Natural killer cell (primary cell): ENCODE results near the gene NT5DC1. TPM values are rescaled to one million over a fixed set of nuclear protein-coding genes. Genes with fewer than 3 reads are reported as not detected.

ENCODE experiments used
- ATAC-seq, 3 donors: fragments of 150-1000 bp in 2 of 3; fragments of 200-7000 bp in 1 of 3; cut with Tn5 transposase; 1 replicate in 1 of 3; 2 replicates in 2 of 3; pipeline ENCODE4 v1.10.0; 2021; ENCODE audit warnings: mild to moderate bottlenecking in 2 of 3, moderate library complexity in 2 of 3
- DNase-seq, 2 donors: peaks; one replicate each; pipeline versions ENCODE4 v3.0.0 to v3.0.0-alpha.2; 2013 to 2021; ENCODE audit warnings: mixed read lengths in 1 of 2
- H3K27ac ChIP-seq: one replicate; pipeline ENCODE4 v1.5.1; 2013; ENCODE audit warnings: mild to moderate bottlenecking, low read length
- H3K27me3 ChIP-seq: one replicate; pipeline ENCODE4 v1.6.1; 2013; ENCODE audit warnings: low read length; ENCODE audit not compliant: control insufficient read depth, insufficient read depth
- H3K36me3 ChIP-seq: one replicate; pipeline ENCODE4 v1.6.1; 2013; ENCODE audit warnings: low read length; ENCODE audit not compliant: control insufficient read depth, insufficient read depth
- H3K4me1 ChIP-seq: one replicate; pipeline ENCODE4 v1.6.1; 2013; ENCODE audit warnings: low read length; ENCODE audit not compliant: control insufficient read depth, insufficient read depth
- H3K4me3 ChIP-seq: one replicate; pipeline ENCODE4 v1.5.1; 2013; ENCODE audit warnings: low read length
- H3K9me3 ChIP-seq: one replicate; pipeline ENCODE4 v1.6.1; 2013; ENCODE audit warnings: low read length; ENCODE audit not compliant: control insufficient read depth, insufficient read depth
- H3K27ac Mint-ChIP-seq, 2 donors: one replicate each; pipeline ENCODE4 v1.8.0; 2022; ENCODE audit warnings: mild to moderate bottlenecking in 2 of 2, mixed read lengths in 2 of 2, moderate library complexity in 1 of 2
- H3K27me3 Mint-ChIP-seq, 2 donors: one replicate each; pipeline ENCODE4 v1.8.0; 2022; ENCODE audit warnings: low read depth in 2 of 2, mixed read lengths in 2 of 2
- H3K36me3 Mint-ChIP-seq: one replicate; pipeline ENCODE4 v1.8.0; 2022; ENCODE audit warnings: mixed read lengths
- H3K4me1 Mint-ChIP-seq, 2 donors: one replicate each; pipeline ENCODE4 v1.8.0; 2022; ENCODE audit warnings: mixed read lengths in 2 of 2
- H3K4me3 Mint-ChIP-seq: one replicate; pipeline ENCODE4 v1.8.0; 2022; ENCODE audit warnings: mild to moderate bottlenecking, moderate library complexity, mixed read lengths
- H3K9me3 Mint-ChIP-seq, 2 donors: one replicate each; pipeline ENCODE4 v1.8.0; 2022; ENCODE audit warnings: mixed read lengths in 2 of 2
- CTCF ChIP-seq: fragments of 200-600 bp; IDR thresholded peaks from one replicate; pipeline ENCODE4 v1.8.0; 2022; ENCODE audit warnings: antibody characterized with exemption
- WGBS: methylation state at CpG from one replicate; pipeline ENCODE4 v1.1.7; 2013; ENCODE audit warnings: missing lambda C conversion rate; ENCODE audit not compliant: insufficient coverage; 5-methylcytosine and 5-hydroxymethylcytosine counted together
- intact Hi-C: fragments of 100-400 bp; cut with micrococcal nuclease; formaldehyde crosslinking; loops from one replicate; pipeline ENCODE4 v1.14.2; 2022
- total RNA-seq, 4 donors: library from RNA; stranded (reverse); fragments of 120-200 nt in 1 of 4; gene quantifications; one replicate each; pipeline versions ENCODE4 v1.2.3 to v1.2.4, GENCODE V29; 2013 to 2022

NT5DC1 gene
- total RNA-seq, 3 donors from 2014 or later (not counting 1 experiment from before 2014, with no cell fraction given) = 19.1 to 29.4 (median 20.5) TPM

GRCh38 chr6:116133453-116133852 lies 32.8 kb downstream of the NT5DC1 start:
- DNase-seq (no peak), ATAC-seq (no peak)
- Mint-ChIP-seq H3K36me3 (no peaks in the 10 kb centered on the region), H3K27me3 (no peaks in the 10 kb centered on the region), H3K9me3 (no peaks in the 10 kb centered on the region), H3K4me1 (peaks cover 25 to 27% of the 10 kb centered on the region in 2 donors), H3K4me3 (no peak overlapping the region), H3K27ac (no peak overlapping the region)
- peaks cover 15% of the 10 kb centered on the region for H3K4me1 ChIP-seq
- intact Hi-C loops = no loop called here
- H3K9me3 ChIP-seq = no peaks in the 10 kb centered on the region
- H3K36me3 ChIP-seq = no peaks in the 10 kb centered on the region
- WGBS = 87% methylated on average over 3 of the region's 3 CpGs
- no peaks in the 10 kb centered on the region for H3K27me3 ChIP-seq
- TF ChIP-seq CTCF = no peak
- no peak overlapping the region for H3K27ac ChIP-seq
- H3K4me3 ChIP-seq = no peak overlapping the region

GRCh38 chr6:116136373-116136772 lies 35.7 kb downstream of the NT5DC1 start:
- H3K36me3 ChIP-seq = no peaks in the 10 kb centered on the region
- Mint-ChIP-seq H3K4me3 (peak overlapping the region; percentile 63), H3K27ac (peak overlapping the region; percentile 77 to 81), H3K9me3 (no peaks in the 10 kb centered on the region), H3K36me3 (no peaks in the 10 kb centered on the region), H3K4me1 (peaks cover 20 to 27% of the 10 kb centered on the region in 2 donors), H3K27me3 (no peaks in the 10 kb centered on the region)
- no peak overlapping the region for H3K4me3 ChIP-seq
- no peaks in the 10 kb centered on the region for H3K9me3 ChIP-seq
- intact Hi-C loops = loop anchor here (1.0 kb wide), 1 partner anchor 35 kb away; no protein-coding TSS in a partner anchor
- TF ChIP-seq CTCF = no peak
- ATAC-seq = peak in 1 of 3 donors; percentile 11
- DNase-seq = no peak
- no CpG with 5 or more reads among the region's 1 CpG for WGBS
- peaks cover 15% of the 10 kb centered on the region for H3K4me1 ChIP-seq
- H3K27ac ChIP-seq = no peak overlapping the region
- no peaks in the 10 kb centered on the region for H3K27me3 ChIP-seq

DNA sequence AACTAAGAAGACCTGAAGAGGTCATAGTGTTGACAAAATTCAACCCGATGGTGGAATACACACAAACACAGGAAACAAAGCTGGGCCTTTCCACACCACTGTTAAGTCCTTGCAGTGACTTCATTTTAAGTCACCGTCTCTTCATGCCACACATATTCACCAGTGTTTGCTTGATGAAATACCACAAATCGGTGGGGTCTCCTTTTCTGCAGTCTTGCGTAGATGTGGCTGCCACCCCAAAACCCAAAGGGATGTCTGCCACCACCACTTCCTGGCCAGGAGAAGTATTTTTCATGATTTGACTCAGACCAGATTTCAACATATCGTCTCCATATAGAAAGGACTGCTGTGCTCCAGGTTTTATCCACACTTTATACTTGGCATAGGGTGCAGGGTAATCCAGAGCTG lies 36.3 kb downstream of the NT5DC1 start:
- H3K9me3 Mint-ChIP-seq = no peaks in the 10 kb centered on the region
- no peak for TF ChIP-seq CTCF
- peak; percentile 53 for DNase-seq

GRCh38 chr6:116139917-116140316 lies 39.3 kb downstream of the NT5DC1 start:
- Mint-ChIP-seq H3K36me3 (no peaks in the 10 kb centered on the region), H3K27me3 (no peaks in the 10 kb centered on the region), H3K4me1 (peaks cover 25% of the 10 kb centered on the region in 2 donors), H3K4me3 (no peak overlapping the region), H3K27ac (no peak overlapping the region), H3K9me3 (no peaks in the 10 kb centered on the region)
- H3K4me3 ChIP-seq = no peak overlapping the region
- DNase-seq (no peak), ATAC-seq (no peak)
- no peak overlapping the region for H3K27ac ChIP-seq
- no peaks in the 10 kb centered on the region for H3K27me3 ChIP-seq
- WGBS = 98% methylated on average over 4 of the region's 4 CpGs
- no peaks in the 10 kb centered on the region for H3K36me3 ChIP-seq
- peaks cover 15% of the 10 kb centered on the region for H3K4me1 ChIP-seq
- TF ChIP-seq CTCF = no peak
- no peaks in the 10 kb centered on the region for H3K9me3 ChIP-seq
- intact Hi-C loops = no loop called here

More for the DNA sequence above, 36.3 kb downstream of the NT5DC1 start:
- peaks cover 20 to 27% of the 10 kb centered on the region in 2 donors for H3K4me1 Mint-ChIP-seq
- ATAC-seq = peak; percentile 84 to 95 (median 86)
- H3K27me3 Mint-ChIP-seq = no peaks in the 10 kb centered on the region
- no peaks in the 10 kb centered on the region for H3K9me3 ChIP-seq
- H3K4me3 Mint-ChIP-seq = peak overlapping the region; percentile 63
- no peaks in the 10 kb centered on the region for H3K36me3 ChIP-seq
- H3K27ac ChIP-seq = no peak overlapping the region
- 20% methylated on average over 4 of the region's 5 CpGs for WGBS
- no peaks in the 10 kb centered on the region for H3K27me3 ChIP-seq
- H3K36me3 Mint-ChIP-seq = no peaks in the 10 kb centered on the region
- intact Hi-C loops = loop anchor here (1.0 kb wide), 1 partner anchor 36 kb away; no protein-coding TSS in a partner anchor
- peaks cover 15% of the 10 kb centered on the region for H3K4me1 ChIP-seq
- peak overlapping the region; percentile 77 to 81 for H3K27ac Mint-ChIP-seq
- no peak overlapping the region for H3K4me3 ChIP-seq
